Measurements from ENCODE around the gene APOE. TPM values are rescaled to one million over a fixed set of nuclear protein-coding genes. Genes with fewer than 3 reads are reported as not detected.
A peak's percentile ranks its signal among the peaks of the same experiment; 100 is the strongest.

The APOE gene
- total RNA-seq, 2 donors from 2014 or later, result 206 to 503 TPM

DNA sequence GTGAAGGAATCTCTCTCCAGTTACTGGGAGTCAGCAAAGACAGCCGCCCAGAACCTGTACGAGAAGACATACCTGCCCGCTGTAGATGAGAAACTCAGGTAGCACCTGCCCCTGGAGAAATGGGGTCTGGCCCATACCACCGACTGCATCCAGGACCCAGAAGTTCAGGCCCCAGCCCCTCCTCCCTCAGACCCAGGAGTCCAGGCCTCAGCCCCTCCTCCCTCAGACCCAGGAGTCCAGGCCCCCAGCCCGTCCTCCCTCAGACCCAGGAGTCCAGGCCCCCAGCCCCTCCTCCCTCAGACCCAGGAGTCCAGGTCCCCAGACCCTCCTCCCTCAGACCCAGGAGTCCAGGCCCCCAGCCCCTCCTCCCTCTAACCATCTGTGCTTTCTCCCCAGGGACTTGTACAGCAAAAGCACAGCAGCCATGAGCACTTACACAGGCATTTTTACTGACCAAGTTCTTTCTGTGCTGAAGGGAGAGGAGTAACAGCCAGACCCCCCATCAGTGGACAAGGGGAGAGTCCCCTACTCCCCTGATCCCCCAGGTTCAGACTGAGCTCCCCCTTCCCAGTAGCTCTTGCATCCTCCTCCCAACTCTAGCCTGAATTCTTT, 43.3 kb downstream of the APOE start:
- no peaks in the 10 kb centered on the region for H3K27me3 ChIP-seq (replicated peaks; ENCODE audit: insufficient read depth)
- no peaks in the 10 kb centered on the region for H3K4me1 ChIP-seq (replicated peaks)
- WGBS, result 93% methylated on average over 5 of the region's 5 CpGs
- TF ChIP-seq POLR2A (IDR thresholded peaks at IDR 0.05) (no peak), POLR2AphosphoS5 (IDR thresholded peaks at IDR 0.05) (no peak)
- TF ChIP-seq, protein P1, sequence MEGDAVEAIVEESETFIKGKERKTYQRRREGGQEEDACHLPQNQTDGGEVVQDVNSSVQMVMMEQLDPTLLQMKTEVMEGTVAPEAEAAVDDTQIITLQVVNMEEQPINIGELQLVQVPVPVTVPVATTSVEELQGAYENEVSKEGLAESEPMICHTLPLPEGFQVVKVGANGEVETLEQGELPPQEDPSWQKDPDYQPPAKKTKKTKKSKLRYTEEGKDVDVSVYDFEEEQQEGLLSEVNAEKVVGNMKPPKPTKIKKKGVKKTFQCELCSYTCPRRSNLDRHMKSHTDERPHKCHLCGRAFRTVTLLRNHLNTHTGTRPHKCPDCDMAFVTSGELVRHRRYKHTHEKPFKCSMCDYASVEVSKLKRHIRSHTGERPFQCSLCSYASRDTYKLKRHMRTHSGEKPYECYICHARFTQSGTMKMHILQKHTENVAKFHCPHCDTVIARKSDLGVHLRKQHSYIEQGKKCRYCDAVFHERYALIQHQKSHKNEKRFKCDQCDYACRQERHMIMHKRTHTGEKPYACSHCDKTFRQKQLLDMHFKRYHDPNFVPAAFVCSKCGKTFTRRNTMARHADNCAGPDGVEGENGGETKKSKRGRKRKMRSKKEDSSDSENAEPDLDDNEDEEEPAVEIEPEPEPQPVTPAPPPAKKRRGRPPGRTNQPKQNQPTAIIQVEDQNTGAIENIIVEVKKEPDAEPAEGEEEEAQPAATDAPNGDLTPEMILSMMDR (IDR thresholded peaks at IDR 0.05), result no peak
- no peak overlapping the region for H3K4me3 ChIP-seq
- H3K36me3 ChIP-seq, result no peaks in the 10 kb centered on the region
- DNase-seq (ENCODE audit: low spot score), result no peak
- no peak overlapping the region for H3K27ac ChIP-seq
- no peaks in the 10 kb centered on the region for H3K9me3 ChIP-seq
- intact Hi-C loops (cut with DNase I), result no loop called here

DNA sequence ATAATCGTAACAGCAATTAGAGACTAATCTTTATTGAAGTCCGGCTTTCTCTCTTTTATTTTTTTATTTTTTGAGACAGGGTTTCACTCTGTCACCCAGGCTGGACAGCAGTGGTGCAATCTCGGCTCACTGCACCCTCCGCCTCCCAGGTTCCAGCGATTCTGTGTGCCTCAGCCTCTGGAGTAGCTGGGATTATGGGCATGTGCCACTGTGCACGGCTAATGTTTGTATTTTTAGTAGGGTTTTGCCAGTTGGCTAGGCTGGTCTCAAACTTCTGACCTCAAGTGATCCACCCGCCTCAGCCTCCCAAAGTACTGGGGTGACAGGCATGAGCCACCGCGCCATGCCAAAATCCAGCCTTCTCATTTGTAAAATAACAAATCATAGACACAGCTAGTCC, 44.0 kb downstream of the APOE start:
- Histone ChIP-seq H3K4me1 (replicated peaks) (no peaks in the 10 kb centered on the region), H3K9me3 (no peaks in the 10 kb centered on the region), H3K4me3 (no peak overlapping the region), H3K27ac (no peak overlapping the region), H3K36me3 (no peaks in the 10 kb centered on the region), H3K27me3 (replicated peaks; ENCODE audit: insufficient read depth) (no peaks in the 10 kb centered on the region)
- 88% methylated on average over 9 of the region's 9 CpGs for WGBS
- intact Hi-C loops (cut with DNase I), result no loop called here
- DNase-seq (ENCODE audit: low spot score), result no peak
- no peak for TF ChIP-seq POLR2AphosphoS5 (IDR thresholded peaks at IDR 0.05)
- no peak for TF ChIP-seq POLR2A (IDR thresholded peaks at IDR 0.05)
- TF ChIP-seq, protein P1 (IDR thresholded peaks at IDR 0.05), result no peak

DNA sequence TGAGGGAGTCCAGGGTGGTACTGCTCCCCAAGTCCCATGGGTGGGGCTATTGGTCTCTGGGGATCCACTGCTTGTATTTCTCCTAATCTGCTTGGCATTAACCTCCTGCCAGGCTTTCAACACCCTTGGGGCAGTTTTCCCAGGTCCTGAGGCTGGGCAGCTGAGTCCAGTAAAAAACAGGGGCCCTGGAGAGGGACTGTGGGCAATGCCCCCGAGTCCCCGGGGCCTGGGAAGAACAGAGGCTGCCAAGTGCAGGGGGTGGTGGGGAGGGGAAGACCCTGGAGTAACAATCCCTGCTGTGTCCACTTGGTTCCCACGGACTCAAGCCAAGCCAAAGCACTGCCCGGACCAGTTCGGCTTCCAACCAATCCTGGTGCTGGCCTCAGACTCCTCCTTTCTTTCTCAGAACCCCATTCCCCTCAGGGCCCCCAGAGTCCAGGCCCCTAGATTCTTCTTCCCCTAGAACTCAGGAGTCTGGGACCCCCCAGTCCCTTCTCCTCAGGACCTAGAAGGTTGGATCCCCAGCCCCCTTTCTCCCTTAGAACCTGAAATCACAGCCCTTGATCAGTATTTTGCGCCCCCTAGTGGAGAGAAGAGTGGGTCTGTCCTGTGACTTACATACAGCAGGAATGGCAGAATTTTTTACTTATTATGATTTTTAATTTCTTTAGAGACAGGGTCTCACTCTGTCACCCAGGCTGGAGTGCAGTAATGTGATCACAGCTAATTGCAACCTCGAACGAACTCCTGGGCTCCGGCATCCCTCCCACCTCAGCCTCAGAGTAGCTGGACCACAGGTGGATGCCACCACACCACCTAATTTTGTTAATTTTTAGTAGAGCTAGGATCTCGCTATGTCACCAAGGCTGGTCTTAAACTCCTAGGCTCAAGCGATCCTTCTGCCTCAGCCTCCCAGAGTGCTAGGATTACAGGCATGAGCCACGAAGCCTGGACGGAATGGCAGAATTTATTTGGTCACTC, 45.9 kb downstream of the APOE start:
- peak; percentile 65 for DNase-seq (ENCODE audit: low spot score)
- Histone ChIP-seq H3K36me3 (no peaks in the 10 kb centered on the region), H3K4me3 (no peak overlapping the region), H3K9me3 (no peaks in the 10 kb centered on the region), H3K27ac (peak overlapping the region; percentile 33 to 66), H3K4me1 (replicated peaks) (peaks cover 6% of the 10 kb centered on the region), H3K27me3 (replicated peaks; ENCODE audit: insufficient read depth) (no peaks in the 10 kb centered on the region)
- 34% methylated on average over 13 of the region's 13 CpGs for WGBS
- TF ChIP-seq, protein P1 (IDR thresholded peaks at IDR 0.05), result peak; percentile 80 to 94 (median 84)
- TF ChIP-seq POLR2AphosphoS5 (IDR thresholded peaks at IDR 0.05), result no peak
- TF ChIP-seq POLR2A (IDR thresholded peaks at IDR 0.05), result no peak
- intact Hi-C loops (cut with DNase I), result loop anchor here (2.0 to 5.0 kb wide), 2 partner anchors 47 to 104 kb away; partner anchors contain the start of genes APOE and NECTIN2

DNA sequence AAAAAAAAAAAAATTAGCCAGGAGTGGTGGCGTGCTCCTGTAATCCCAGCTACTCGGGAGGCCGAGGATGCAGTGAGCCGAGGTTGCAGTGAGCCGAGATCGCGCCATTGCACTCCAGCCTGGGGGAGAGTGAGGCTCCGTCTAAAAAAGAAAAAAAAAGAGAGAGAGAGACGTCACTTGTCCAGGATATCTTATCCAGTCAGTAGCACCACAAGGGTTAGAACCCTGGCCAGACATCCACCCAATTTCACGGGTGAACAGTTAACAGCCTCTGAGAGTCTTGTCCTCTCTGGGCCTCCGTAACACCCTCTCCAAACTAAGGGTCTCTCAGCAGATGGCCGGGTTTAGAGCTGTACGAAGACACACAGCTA, 48.7 kb downstream of the APOE start:
- 24% methylated on average over 13 of the region's 13 CpGs for WGBS
- Histone ChIP-seq H3K27ac (peak overlapping the region; percentile 95 to 97), H3K27me3 (replicated peaks; ENCODE audit: insufficient read depth) (no peaks in the 10 kb centered on the region), H3K4me3 (peak overlapping the region; percentile 85 to 99), H3K9me3 (no peaks in the 10 kb centered on the region), H3K36me3 (no peaks in the 10 kb centered on the region), H3K4me1 (replicated peaks) (peaks cover 7% of the 10 kb centered on the region)
- no peak for DNase-seq (ENCODE audit: low spot score)
- TF ChIP-seq, protein P1 (IDR thresholded peaks at IDR 0.05), result no peak
- TF ChIP-seq POLR2AphosphoS5 (IDR thresholded peaks at IDR 0.05) (no peak), POLR2A (IDR thresholded peaks at IDR 0.05) (no peak)
- intact Hi-C loops (cut with DNase I), result loop anchor here (5.0 kb wide), 1 partner anchor 107 kb away; the partner anchor contains the start of gene NECTIN2
